Body of pancreas (tissue), 4 donors: ENCODE data around the gene ARHGEF17. TPM values are rescaled to one million over a fixed set of nuclear protein-coding genes. Genes with fewer than 3 reads are reported as not detected.

Experiments used
- ATAC-seq: fragments of 150-250 bp; one replicate; pipeline ENCODE4 v1.9.1; 2016
- DNase-seq, 4 donors: peaks; one replicate each; pipeline ENCODE4 v3.0.0-alpha.2; 2019
- H3K27ac ChIP-seq, 4 donors: fragments of 200-600 bp; sonication (generic); 1 replicate in 3 of 4; 2 replicates in 1 of 4; pipeline versions ENCODE4 v1.5.1 to v1.6.1; 2016 to 2019; ENCODE audit warnings: mild to moderate bottlenecking in 1 of 4, mixed read lengths in 1 of 4, moderate library complexity in 1 of 4
- H3K27me3 ChIP-seq, 2 donors: fragments of 200-600 bp; sonication (generic); one replicate each; pipeline ENCODE4 v1.6.0; 2016; ENCODE audit warnings: mild to moderate bottlenecking in 1 of 2
- H3K36me3 ChIP-seq, 2 donors: fragments of 200-600 bp; sonication (generic); replicated peaks in 1 of 2; 2 replicates each; pipeline ENCODE4 v1.5.1; 2016; ENCODE audit warnings: low read depth in 2 of 2; ENCODE audit not compliant: insufficient read depth in 1 of 2
- H3K4me1 ChIP-seq: fragments of 200-600 bp; sonication (generic); one replicate; pipeline ENCODE4 v1.6.0; 2016
- H3K4me3 ChIP-seq, 2 donors: fragments of 200-600 bp; sonication (generic); 1 replicate in 1 of 2; 2 replicates in 1 of 2; pipeline ENCODE4 v1.5.1; 2016 to 2019
- H3K9me3 ChIP-seq, 3 donors: fragments of 200-600 bp; sonication (generic); 1 replicate in 2 of 3; 2 replicates in 1 of 3; pipeline ENCODE4 v1.5.1; 2016
- POLR2A ChIP-seq, 3 donors: fragments of 450-650 bp; IDR thresholded peaks; one replicate each; pipeline ENCODE4 v1.6.1; 2016; ENCODE audit warnings: antibody characterized with exemption in 3 of 3, mild to moderate bottlenecking in 2 of 3
- WGBS, 2 donors: methylation state at CpG; one replicate each; pipeline ENCODE4 v1.1.5; 2017; 5-methylcytosine and 5-hydroxymethylcytosine counted together
- intact Hi-C: fragments of 100-400 bp; cut with DNase I; formaldehyde crosslinking; loops from one replicate; pipeline ENCODE4 v1.15.1; 2023
- total RNA-seq, 2 donors: library from RNA; depleted of rRNA; stranded (reverse); fragments of >200 nt; gene quantifications; one replicate each; pipeline ENCODE4 v1.1.0, GENCODE V29; 2016
- TF ChIP-seq, protein P1 (sequence below), 7 experiments: fragments of 450-650 bp in 4 of 7; fragments of 200-600 bp in 3 of 7; sonication (generic) in 3 of 7; IDR thresholded peaks; one replicate each; pipeline ENCODE4 v1.5.1; 2016 to 2019; ENCODE audit warnings: antibody characterized with exemption in 7 of 7

The ARHGEF17 gene
- total RNA-seq, 2 donors from 2014 or later: 19.2 to 28.0 TPM

DNA sequence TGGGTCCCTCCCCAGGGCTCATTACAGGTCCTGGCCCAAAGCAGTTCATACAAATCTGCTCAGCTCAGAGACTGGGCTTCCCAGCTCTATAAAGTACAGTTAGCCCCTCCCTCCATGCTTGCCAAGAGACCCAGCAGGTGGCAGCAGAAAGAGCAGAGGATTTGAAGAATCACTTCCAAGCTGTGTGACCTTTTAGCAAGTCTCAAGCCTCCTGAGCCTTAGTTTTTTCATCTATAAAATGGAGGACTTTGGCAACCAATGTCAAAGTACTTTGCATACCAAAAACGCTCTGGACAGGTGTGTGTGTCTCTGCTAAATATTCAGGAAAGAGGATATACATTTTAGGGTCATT is 94.7 kb downstream of the ARHGEF17 start:
- ATAC-seq: no peak

DNA sequence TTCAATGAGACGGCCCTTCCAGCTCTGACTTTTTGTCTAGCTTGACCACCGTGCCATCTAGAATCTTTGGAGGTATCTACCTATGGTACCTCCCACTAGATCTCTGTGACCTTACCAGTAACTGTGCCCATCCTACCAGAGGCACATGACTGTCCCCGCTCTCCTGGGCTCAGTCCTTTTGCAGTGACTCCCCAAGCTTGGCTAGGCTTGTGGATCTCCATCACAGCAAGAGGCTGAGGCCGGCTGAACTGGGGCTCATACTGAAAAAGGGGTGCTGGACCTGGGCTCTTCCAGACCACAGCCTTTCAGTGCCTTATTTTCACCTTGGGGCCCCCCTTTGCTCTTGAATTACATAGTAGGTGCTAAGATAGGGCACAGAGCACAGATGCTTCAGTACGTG is 95.5 kb downstream of the ARHGEF17 start:
- no peaks in the 10 kb centered on the region for H3K9me3 ChIP-seq
- WGBS, 2 donors: 90 to 92% methylated on average over 4 to 5 of the region's 5 CpGs
- intact Hi-C loops: no loop called here
- no peak for TF ChIP-seq POLR2A (IDR thresholded peaks at IDR 0.05)
- TF ChIP-seq, protein P1, sequence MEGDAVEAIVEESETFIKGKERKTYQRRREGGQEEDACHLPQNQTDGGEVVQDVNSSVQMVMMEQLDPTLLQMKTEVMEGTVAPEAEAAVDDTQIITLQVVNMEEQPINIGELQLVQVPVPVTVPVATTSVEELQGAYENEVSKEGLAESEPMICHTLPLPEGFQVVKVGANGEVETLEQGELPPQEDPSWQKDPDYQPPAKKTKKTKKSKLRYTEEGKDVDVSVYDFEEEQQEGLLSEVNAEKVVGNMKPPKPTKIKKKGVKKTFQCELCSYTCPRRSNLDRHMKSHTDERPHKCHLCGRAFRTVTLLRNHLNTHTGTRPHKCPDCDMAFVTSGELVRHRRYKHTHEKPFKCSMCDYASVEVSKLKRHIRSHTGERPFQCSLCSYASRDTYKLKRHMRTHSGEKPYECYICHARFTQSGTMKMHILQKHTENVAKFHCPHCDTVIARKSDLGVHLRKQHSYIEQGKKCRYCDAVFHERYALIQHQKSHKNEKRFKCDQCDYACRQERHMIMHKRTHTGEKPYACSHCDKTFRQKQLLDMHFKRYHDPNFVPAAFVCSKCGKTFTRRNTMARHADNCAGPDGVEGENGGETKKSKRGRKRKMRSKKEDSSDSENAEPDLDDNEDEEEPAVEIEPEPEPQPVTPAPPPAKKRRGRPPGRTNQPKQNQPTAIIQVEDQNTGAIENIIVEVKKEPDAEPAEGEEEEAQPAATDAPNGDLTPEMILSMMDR (IDR thresholded peaks at IDR 0.05): no peak
- DNase-seq: no peak
- no peak for ATAC-seq
- H3K36me3 ChIP-seq: no peaks in the 10 kb centered on the region
- H3K4me1 ChIP-seq: no peaks in the 10 kb centered on the region
- H3K4me3 ChIP-seq: no peak overlapping the region
- no peak overlapping the region for H3K27ac ChIP-seq
- no peaks in the 10 kb centered on the region for H3K27me3 ChIP-seq

More for the DNA sequence above, 94.7 kb downstream of the ARHGEF17 start:
- DNase-seq: no peak
- Histone ChIP-seq H3K4me1 (no peaks in the 10 kb centered on the region), H3K27me3 (no peaks in the 10 kb centered on the region), H3K27ac (no peak overlapping the region), H3K4me3 (no peak overlapping the region), H3K9me3 (no peaks in the 10 kb centered on the region), H3K36me3 (no peaks in the 10 kb centered on the region)
- TF ChIP-seq, protein P1 (IDR thresholded peaks at IDR 0.05): peak in 1 of 7 experiments; percentile 5
- no peak for TF ChIP-seq POLR2A (IDR thresholded peaks at IDR 0.05)
- 68 to 76% methylated on average over 1 of the region's 1 CpG for WGBS, 2 donors
- intact Hi-C loops: no loop called here

DNA sequence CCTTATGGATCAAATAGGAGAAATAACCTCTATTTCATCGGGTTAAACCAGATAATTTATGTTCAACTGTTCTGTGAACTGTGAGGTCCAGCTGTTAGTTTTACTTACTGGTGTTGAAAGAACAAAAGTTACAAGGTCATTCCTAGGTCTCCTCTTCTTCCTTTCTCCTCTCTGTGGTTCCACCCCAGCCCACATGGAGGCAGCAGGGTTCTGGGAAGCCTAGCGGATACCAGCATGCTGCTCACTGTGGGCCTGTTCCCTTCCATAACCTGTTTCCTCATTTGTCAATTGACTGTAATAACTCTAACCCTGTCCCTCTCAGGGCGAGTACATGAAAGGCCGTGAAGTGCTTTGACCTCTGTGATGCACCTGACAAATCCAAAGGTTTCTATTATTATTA is 96.0 kb downstream of the ARHGEF17 start:
- ATAC-seq: peak; percentile 69
- no peak overlapping the region for H3K4me3 ChIP-seq
- 50% methylated on average over 4 of the region's 4 CpGs for WGBS, 2 donors
- no peaks in the 10 kb centered on the region for H3K9me3 ChIP-seq
- no peak for TF ChIP-seq POLR2A (IDR thresholded peaks at IDR 0.05)
- TF ChIP-seq, protein P1 (IDR thresholded peaks at IDR 0.05): peak in 6 of 7 experiments; percentile 16 to 63 (median 42)
- intact Hi-C loops: no loop called here
- peak in 3 of 4 donors; percentile 46 to 72 (median 60) for DNase-seq
- H3K27me3 ChIP-seq: no peaks in the 10 kb centered on the region
- H3K4me1 ChIP-seq: no peaks in the 10 kb centered on the region
- H3K36me3 ChIP-seq: no peaks in the 10 kb centered on the region
- H3K27ac ChIP-seq: no peak overlapping the region

DNA sequence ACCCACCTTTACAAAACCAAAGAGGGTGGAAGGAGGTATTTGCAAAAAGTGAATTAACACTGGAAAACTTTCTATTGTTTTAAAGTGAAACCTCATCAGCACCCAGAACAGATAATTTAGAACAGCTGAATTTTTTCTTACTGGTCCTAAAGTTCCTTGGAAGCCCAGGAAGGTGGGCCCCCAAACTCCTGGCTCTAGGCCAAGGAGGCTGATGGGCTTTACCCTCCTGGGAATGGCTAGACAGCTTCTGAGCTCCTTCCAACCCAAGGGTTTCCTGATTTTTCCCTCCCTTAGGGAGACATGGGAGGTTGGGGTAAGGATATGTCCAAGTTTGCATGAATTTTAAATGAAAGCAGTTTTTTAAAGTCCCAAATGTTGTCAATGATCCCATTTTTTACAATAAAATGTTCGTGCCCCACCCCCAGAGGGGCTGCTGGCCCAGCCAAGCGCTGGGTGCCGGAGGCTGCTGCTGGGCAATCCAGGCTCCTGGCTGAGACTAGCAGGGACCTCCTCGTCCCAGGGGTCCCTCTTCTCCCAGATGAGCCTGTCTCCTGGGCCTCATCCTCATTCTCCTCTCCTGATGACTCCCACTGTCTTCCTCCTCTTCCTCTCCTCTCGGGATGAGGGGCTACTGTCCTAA is 96.5 kb downstream of the ARHGEF17 start:
- Histone ChIP-seq H3K4me1 (no peaks in the 10 kb centered on the region), H3K9me3 (no peaks in the 10 kb centered on the region), H3K36me3 (peaks cover 0 to 4% of the 10 kb centered on the region in 2 donors), H3K27ac (no peak overlapping the region), H3K27me3 (no peaks in the 10 kb centered on the region), H3K4me3 (no peak overlapping the region)
- ATAC-seq: no peak
- no peak for TF ChIP-seq POLR2A (IDR thresholded peaks at IDR 0.05)
- TF ChIP-seq, protein P1 (IDR thresholded peaks at IDR 0.05): no peak
- intact Hi-C loops: no loop called here
- DNase-seq: no peak
- 77 to 80% methylated on average over 4 to 5 of the region's 5 CpGs for WGBS, 2 donors

GRCh38 chr11:73405146-73405510 is 97.1 kb downstream of the ARHGEF17 start:
- H3K27me3 ChIP-seq: no peaks in the 10 kb centered on the region
- WGBS, 2 donors: 85 to 92% methylated on average over 8 of the region's 8 CpGs
- no peak for TF ChIP-seq POLR2A (IDR thresholded peaks at IDR 0.05)
- TF ChIP-seq, protein P1 (IDR thresholded peaks at IDR 0.05): no peak
- intact Hi-C loops: no loop called here
- ATAC-seq (no peak), DNase-seq (no peak)
- no peak overlapping the region for H3K4me3 ChIP-seq
- no peaks in the 10 kb centered on the region for H3K9me3 ChIP-seq
- H3K27ac ChIP-seq: no peak overlapping the region
- H3K4me1 ChIP-seq: no peaks in the 10 kb centered on the region
- peaks cover 0 to 6% of the 10 kb centered on the region in 2 donors for H3K36me3 ChIP-seq
